ENCODE measurements around the gene GPR63.
"Not testable (repeated sequence)": the region's sequence is repeated elsewhere in the genome, so short reads cannot be mapped to it uniquely, and the experiment has no call there.

GPR63 gene, protein sequence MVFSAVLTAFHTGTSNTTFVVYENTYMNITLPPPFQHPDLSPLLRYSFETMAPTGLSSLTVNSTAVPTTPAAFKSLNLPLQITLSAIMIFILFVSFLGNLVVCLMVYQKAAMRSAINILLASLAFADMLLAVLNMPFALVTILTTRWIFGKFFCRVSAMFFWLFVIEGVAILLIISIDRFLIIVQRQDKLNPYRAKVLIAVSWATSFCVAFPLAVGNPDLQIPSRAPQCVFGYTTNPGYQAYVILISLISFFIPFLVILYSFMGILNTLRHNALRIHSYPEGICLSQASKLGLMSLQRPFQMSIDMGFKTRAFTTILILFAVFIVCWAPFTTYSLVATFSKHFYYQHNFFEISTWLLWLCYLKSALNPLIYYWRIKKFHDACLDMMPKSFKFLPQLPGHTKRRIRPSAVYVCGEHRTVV

DNA sequence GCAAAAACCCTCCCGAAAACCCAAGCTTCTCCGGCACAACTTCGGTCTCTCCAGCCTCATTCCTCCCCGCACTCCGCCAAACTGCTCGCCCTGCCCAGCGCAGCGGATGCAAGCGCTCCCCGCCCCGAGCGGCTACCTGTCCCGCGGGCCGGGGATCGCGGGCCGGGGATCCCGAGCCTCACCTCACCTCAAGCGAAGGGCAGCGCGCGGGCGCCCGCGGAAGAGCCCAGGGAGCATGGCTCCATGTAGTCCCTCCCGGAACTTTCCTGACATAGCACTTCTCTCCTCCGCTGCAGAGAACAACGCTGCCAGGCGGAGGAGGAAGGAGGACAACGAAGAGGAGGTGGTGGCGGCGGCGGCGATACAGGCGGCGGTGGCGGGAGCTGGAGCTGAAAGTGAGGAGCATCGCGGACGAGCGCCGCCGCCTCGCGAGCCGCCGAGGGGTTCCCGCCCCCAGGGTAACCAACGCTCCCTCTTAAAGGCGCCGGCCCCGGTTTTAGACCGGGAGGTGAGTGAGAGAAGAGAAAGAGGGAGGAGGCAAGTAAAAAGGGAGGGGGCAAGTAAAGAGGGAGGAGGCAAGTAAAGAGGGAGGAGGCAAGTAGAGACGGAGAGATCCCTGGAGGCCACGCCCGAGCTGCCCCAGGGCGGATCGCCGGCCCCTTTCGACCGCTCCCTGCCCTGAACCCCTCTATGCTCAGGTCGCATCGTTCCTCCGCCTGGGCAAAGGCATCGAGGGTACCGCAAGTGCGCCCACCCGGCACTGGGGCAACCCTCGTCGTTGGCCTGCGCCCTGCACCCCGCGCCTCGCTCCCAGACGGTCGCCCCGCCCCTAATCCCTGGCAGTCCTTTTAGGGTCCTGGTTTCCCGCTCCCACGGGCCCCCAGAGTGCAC, at the start of gene GPR63:
Gene GPR63 (minus strand): TSS at position 397 of the 891 bp plus-strand sequence. CDS start 37,746 bp downstream, outside the sequence.
- peak; percentile 84 for DNase-seq (ENCODE audit: low spot score)

DNA sequence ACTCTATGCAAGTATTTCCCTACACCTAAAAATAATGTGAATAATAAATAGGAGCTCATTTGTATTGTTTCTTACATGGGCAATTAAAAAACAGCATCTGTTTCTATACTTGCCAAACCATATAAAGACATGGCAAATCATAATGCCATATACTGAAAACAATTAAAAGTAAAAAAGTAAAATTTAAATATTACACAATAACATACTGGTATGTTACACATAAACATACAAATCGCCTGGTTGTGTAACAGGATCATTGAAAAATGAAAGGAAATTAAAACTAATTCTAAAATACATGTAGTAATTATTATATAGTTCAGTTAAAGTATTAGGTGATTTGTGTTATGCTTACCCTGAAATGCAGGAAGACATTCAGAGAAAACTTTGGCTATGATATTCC, 49.2 kb upstream of the GPR63 start:
- DNase-seq (ENCODE audit: low spot score) = no peak

DNA sequence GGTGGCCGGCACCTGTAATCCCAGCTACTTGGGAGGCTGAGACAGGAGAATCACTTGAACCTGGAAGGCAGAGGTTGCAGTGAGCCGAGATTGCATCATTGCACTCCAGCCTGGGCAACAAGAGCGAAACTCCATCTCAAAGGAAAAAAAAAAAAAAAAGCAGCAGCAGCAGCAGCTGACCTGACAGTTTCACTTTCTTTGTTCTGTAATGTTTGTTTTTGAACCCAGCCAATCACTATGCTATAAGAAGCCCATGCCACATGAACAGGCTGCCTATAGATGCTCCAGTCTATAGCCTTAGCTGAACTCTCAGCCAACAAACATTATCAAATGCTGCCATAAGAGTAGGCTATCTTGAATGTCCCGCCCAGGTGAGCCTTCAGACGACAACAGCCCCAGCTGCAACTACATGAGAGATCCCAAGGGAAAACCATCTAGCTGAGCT, 47.9 kb upstream of the GPR63 start:
- not testable (repeated sequence) for DNase-seq (ENCODE audit: low spot score)

DNA sequence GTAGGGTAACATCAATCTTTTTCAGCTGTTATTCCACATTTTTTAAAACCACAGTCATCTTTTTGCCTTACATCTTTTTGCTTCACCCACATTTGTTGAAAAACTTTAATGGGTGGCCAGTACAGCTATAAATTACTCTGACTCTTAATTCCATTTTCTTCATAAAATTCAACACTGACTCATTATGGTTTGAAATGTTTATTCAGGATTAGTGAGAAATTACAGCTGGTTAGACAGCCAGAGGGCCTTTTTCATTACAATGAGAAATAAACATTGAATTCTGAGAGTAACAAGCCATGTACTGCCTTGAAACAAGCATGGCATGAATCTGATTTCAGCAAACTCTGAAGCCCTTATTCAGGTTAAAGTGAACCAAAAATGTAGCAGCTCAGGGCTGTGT, 40.9 kb upstream of the GPR63 start:
- no peak for DNase-seq (ENCODE audit: low spot score)

DNA sequence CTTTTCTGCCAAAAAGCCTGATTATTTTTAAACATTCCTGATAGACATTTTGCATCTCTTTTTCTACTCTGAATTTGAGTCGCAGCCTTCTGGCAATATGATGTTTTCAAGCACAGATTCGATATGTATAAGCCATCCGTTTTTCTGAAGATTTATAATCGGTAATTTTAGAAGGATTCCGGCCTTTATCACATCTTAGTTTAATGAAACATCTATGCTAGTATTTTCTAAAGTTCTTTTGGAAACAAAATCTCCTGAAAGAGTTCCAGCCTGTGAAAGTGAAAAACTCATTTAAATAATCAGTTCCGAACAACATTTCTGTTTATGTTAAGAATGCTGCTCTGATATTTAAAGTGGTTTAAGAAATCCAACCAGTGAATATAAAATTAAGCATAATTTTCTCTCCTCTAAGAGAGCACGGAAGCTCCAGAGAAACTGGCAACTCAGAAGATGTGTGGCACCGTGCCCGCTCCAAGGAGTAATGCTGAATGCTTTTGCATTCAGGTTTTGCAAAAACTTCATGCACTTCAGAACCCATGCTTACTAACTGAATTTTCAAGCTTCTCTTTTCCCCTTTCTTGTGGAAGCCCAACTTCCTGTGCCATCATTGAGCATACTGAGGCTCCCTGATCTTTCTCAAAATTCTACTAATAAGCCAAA, 39.7 kb upstream of the GPR63 start:
- DNase-seq (ENCODE audit: low spot score) = no peak

DNA sequence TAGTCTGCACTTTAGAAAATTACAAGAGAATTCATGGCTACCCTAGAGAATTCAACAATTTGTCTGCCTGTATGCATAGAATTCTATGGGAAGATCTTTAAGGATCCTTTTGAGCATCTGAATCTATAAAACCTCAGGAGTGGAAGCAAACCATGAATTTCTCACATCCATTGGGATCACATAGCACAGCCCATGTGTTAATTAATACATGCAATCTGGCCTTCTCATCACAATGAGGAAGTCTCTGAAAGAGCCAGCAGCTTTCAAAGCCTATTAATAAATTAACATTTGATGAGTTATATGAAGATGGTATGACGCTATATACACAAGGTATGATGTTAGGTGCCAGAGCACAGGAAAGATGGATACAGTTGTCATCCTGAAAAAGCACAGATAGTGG, 35.7 kb upstream of the GPR63 start:
- no peak for DNase-seq (ENCODE audit: low spot score)

DNA sequence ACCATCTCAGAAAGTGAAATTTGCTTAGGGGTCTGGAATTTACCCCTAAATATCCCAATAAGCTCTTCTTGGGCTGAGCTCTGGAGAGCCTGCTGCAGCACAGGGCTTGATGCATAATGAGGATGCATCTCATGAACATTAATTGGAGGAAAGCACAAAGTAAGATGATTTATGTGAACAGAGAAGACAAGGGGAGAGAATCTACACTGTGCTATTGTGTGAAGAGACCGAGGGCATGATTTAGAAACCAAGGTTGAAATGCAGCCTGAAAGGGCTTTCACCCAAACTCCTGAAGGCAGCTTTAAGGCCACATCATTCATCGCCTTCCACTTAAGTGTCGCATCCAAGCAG, 27.8 kb upstream of the GPR63 start:
- no peak for DNase-seq (ENCODE audit: low spot score)

DNA sequence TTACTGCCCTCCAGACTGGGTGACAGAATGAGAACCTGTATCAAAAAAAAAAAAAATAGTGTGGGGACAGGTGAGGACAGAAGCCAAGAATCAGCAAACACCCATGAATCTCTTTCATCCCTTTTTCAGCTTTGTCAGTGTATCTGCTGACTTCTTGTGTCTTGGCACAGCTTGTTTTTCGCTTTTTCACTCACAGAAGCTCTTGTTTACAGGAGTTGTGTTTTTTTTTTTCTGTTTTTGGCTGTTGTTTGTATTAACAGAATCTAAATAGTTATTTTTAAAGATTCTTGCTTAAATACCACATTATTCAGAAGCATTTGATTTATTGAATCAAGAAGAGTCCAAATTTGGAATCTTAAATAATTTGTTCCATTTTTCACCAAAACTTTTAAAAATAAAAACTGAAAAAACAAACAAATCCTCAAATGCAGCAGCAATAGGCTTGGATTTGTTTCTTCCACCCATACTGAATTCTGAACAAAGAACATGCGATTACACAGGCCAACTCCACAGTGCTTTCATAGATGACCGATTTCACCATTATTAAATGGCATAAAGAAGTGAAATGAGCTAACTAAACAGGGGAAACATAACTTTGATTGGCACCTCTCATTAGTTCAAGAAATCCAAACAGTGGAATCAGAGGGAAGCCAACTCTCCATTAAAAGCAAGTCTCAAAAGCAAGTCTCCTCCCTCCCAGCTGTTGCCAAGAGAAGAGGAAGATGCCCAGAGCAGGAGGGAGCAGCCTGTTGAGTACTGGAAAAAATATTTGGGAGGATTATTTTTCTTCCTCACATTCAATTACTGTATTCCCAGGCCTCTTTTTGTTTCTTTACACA, 27.2 kb upstream of the GPR63 start:
- no peak for DNase-seq (ENCODE audit: low spot score)

DNA sequence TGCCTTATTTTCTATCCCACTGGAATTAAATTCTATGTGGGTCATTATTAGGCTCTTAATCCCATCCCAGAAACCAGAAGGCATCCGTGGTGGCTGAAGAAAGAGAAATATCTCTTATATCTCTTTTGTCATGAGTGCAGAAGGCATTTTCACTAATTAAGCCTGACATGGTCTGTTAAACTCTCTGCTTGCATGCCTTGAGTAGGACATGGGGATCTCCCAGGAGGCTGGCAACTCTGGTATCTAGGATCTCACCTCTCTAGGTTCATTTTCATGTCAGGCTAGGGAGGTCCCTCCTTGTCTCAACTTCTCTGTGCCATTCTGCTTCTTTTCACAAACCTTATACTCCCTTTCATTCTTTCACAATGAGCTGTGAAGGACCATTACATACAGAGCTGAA, 25.3 kb upstream of the GPR63 start:
- no peak for DNase-seq (ENCODE audit: low spot score)

DNA sequence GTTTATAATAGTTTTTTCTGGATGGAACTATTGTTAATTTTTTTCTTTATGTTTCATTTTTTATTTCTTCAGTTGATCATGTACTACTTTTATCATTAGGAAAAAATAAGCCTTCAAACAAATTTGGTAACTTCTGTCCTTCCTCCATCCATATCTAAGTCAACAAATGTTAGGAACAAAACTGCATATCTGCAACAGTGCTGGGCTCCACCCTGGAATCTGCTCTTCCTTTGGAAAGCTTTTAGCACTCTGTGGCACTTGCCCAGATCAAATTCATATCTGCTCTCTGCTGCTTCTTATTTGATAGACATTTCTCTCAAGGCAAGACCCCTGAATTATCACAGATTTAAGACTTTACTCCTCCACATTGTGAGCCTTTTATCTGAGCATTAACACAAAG, 24.3 kb upstream of the GPR63 start:
- DNase-seq (ENCODE audit: low spot score) = no peak

DNA sequence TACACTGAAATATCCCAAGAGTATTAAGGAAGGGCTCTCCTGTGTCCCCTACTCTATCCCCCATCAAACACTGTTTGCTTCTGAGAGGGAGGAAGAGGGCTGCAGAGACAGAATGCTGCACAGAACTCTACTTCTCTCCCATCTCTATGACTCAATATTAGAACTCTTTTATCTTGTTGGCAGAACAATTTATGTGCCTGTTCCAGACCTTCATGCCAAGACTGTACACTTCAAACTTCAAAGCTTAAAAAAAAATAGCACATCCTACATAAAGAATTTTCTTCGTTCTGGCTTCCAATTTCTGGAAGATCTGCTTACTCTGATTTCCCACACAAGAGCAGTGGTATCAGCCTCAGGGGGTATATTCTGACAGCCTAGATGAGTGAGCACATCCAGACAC, 19.6 kb upstream of the GPR63 start:
- DNase-seq (ENCODE audit: low spot score) = no peak

DNA sequence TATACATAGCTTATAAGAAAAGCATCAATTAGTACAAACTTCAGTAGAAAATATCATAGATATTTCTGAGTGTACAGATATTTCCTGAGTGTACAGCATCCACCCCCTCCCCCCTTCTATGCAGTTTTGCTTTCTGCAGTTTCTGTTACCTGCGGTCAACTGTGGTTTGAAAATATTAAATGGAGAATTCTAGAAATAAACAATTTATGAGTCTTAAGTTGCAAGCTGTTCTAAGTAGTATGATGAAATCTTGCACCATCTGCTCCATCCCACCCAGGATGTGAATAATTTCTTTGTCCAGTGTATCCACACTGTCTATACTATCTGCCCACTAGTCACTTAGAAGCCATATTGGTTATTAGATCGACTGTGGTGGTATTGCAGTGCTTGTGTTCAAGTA, 15.8 kb upstream of the GPR63 start:
- DNase-seq (ENCODE audit: low spot score) = no peak

DNA sequence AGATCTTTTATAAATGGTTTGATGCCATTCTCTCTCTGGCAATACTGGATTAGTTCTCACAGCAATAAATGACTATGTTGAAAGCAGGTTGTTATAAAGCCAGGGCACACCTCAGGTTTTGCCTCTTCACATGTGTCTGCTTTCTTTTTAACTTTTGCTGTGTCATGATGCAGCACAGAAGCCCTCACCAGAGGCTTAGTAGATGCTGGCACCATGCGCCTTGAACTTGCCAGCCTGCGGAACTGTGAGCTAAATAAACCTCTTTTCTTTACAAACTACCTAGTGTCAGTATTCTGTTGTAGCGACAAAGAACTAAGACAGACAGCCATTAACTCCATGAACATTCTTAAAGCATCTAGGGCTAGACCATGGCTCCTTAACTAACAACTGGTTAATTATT, 15.3 kb upstream of the GPR63 start:
- no peak for DNase-seq (ENCODE audit: low spot score)

DNA sequence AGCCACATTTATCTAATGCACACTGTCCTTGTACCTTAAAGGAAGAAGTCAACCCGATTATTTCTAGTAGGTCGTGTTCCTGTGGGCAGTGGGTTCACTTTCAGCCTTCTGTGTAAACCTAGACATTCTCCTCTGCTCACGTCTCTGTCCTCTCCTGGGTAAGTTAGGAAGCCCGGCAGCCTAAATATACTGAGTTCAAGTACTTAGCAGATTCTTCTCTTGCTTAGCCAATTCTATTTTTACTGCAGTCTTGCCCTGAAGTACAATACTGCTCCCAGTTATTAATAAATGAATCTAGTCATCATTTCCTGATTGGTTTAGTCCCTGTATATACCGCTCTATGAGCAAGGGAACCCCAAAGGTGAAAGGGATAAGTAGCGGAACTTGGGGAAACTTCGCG, 14.6 kb upstream of the GPR63 start:
- DNase-seq (ENCODE audit: low spot score) = no peak

DNA sequence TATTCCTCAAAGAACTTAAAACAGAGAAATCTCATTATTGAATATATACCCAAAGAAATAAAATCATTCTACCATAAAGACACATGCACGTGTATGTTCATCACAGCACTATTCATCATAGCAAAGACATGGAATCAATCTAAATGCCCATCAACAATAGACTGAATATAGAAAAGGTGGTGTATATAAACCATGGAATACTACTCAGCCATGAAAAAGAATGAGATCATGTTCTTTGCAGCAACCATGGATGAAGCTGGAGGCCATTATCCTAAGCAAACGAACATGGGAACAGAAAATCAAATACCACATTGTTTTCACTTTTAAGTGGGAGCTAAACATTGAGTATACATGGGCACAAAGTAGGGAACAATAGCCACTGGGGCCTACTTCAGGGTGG, 12.3 kb upstream of the GPR63 start:
- DNase-seq (ENCODE audit: low spot score) = no peak

DNA sequence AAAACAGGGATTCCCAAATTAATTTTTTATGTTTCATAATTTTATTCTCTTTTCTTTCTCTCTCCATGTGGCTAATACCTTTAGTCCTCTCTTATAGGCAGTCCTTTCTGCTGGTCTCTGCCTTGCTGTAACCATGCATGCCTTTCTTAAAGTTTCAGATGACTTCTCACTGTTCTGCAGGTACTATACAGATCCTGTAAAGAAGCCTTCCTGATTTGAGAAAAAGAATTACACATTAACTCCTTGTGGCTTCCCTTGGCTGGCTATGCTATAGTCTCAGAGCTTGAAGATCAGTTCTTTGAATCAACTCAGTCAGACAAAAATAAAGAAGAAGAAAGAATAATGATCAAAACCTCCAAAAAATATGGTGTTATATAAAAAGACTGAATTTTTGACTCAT, 7.3 kb upstream of the GPR63 start:
- DNase-seq (ENCODE audit: low spot score) = no peak

DNA sequence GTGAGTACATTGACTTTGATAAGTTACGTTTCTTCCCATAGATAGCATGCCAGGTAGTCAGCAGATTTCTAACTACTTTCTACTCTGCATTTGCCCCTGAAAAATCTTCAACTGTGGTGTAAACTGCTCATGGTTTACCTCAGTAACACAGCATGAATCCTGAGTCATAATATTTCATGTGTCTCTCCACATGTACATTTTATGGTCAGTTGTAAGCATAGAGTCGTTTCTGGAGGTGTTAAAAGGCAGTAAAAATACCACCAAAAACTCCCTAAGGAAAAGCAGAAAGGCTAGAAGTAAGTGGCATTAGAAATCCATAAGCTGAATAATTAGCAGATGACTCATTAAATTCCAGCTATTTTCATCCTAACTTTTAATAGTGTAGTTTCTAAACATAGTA, 4.1 kb upstream of the GPR63 start:
- DNase-seq (ENCODE audit: low spot score) = no peak

DNA sequence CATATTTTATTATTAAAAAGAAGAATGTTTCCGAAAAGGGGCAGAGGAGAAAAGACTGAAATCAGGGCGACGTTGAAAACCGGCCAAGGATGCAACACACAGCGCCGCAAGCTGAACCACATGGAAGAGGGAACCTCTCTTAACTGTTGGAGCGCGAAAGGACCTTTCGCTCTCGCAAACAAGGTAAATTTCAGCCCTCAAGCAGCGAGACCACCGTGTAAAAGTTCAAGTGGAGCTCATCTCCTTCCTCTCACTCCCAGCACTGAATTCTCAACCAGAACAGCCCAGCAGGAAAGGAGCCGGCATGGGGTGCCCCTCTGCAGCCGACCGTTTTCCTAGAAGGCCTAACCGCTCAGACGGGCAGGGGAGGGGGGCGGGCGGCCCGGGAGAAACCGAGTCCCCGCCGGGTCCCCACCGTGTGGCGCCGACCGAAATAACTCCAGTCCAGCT, 621 bp downstream of the GPR63 start:
- DNase-seq (ENCODE audit: low spot score) = peak; percentile 30

DNA sequence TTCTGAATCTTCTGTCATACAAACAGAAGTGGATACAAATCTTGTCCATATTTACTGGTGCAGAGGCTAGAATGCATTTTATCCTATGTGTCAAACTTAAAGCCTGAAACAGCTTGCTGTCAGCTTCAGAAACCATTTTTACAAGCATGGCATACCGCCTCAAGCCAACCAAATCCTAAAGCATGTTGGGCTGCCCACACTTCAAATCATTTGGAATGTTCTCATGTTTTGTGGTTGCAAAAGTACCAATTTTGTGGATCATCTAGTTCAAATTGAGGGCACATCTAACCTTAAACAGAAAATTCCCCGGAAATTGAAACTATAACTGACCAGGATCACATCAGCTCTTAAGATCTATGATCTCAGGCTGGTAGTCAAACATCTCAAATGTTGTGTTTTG, 3.2 kb downstream of the GPR63 start:
- DNase-seq (ENCODE audit: low spot score) = no peak

DNA sequence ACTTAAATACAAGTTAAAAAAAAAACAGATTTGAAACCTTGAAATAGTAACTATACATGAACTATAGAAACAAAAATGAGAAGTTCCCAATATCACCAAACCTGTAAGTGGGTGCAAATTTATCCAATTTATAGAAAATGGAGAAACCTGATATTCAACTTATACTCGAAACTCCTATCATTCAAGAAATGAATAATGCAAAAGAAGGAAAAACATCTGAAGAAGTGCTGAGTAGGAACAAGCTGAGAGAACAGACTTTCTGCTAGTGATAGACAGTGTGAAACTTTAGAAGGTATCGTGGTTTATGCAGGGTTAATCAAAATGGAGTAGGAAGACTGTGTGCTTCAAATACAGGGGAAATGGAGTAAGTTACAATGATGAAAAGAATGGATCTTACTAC, 4.5 kb downstream of the GPR63 start:
- no peak for DNase-seq (ENCODE audit: low spot score)

DNA sequence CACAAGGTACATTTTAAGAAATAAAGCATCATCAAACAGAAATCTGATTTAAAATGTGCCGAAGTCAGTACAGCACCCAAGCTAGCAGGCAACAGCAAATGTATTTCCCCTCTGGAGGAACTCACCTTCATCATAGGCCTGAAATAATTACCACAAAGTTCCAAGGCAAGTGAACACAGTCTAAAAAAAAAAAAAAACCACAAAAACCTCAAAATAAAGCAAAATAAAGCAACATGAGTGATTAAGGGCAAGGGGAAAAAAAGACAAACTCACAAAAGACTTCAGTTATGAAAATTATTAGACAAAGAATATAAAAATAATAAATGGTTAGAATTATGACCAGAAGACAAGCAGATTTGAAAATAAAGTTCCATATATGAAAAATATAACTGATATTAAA, 10.4 kb downstream of the GPR63 start:
- no peak for DNase-seq (ENCODE audit: low spot score)

DNA sequence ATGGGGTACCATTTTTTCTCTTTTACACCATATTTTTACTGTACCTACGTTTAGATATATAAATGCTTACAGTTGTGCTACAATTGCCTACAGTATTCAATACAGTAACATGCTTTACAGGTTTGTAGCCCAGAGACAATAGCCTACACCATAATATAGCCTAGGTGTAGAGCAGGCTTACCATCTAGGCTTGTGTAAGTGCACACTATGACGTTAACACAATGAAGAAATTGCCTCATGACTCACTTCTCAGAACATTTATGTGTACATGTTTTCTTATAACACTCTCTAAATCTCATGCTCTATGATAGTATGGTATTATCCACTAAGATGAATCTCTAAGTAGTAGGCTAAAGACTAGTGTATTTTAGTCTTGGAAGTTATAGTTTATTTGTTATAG, 13.5 kb downstream of the GPR63 start:
- DNase-seq (ENCODE audit: low spot score) = no peak
